ENCODE results near the gene BMP7.

- no peak for TF ChIP-seq CTCF (tag by site-specific recombination; IDR thresholded peaks at IDR 0.05)
- TF ChIP-seq ZNF148 (tag by site-specific recombination; IDR thresholded peaks at IDR 0.05; ENCODE audit: borderline replicate concordance): no peak
- no peak for TF ChIP-seq ZNF629 (tag by site-specific recombination; IDR thresholded peaks at IDR 0.05)
- TF ChIP-seq ZNF146 (tag by site-specific recombination; IDR thresholded peaks at IDR 0.05): no peak
- no peak for TF ChIP-seq ZNF701 (tag by site-specific recombination; IDR thresholded peaks at IDR 0.05)
- no peak for TF ChIP-seq ZNF239 (tag by site-specific recombination; IDR thresholded peaks at IDR 0.05)
- no peak for TF ChIP-seq ZNF274 (IDR thresholded peaks at IDR 0.05; ENCODE audit: low read length)
- no peak for TF ChIP-seq ZNF274 (tag by site-specific recombination; IDR thresholded peaks at IDR 0.05; ENCODE audit: borderline replicate concordance)
Observed at GRCh38 chr20:57199656-57200405, 66.6 kb downstream of the BMP7 start.
